ENCODE data around the gene STARD13.

- TF ChIP-seq POLR2A (IDR thresholded peaks at IDR 0.05) (no peak), CTCF (IDR thresholded peaks at IDR 0.05) (no peak), EP300 (IDR thresholded peaks at IDR 0.05) (no peak)
Measured at GRCh38 chr13:33146843-33147611, 138.5 kb downstream of the STARD13 start.
